ENCODE results near the gene TLX1.

TLX1 gene

GRCh38 chr10:101089520-101090299, 41.4 kb upstream of the TLX1 start:
- H3K4me2 ChIP-seq (ENCODE audit: low read length) = no peak overlapping the region
- H3K9me3 ChIP-seq (ENCODE audit: insufficient read depth, low read length) = no peaks in the 10 kb centered on the region
- H3K36me3 ChIP-seq (replicated peaks; ENCODE audit: low read depth, low read length) = no peaks in the 10 kb centered on the region
- no peak for TF ChIP-seq EZH2phosphoT487 (IDR thresholded peaks at IDR 0.05; ENCODE audit: low read depth)
- TF ChIP-seq, protein P1, sequence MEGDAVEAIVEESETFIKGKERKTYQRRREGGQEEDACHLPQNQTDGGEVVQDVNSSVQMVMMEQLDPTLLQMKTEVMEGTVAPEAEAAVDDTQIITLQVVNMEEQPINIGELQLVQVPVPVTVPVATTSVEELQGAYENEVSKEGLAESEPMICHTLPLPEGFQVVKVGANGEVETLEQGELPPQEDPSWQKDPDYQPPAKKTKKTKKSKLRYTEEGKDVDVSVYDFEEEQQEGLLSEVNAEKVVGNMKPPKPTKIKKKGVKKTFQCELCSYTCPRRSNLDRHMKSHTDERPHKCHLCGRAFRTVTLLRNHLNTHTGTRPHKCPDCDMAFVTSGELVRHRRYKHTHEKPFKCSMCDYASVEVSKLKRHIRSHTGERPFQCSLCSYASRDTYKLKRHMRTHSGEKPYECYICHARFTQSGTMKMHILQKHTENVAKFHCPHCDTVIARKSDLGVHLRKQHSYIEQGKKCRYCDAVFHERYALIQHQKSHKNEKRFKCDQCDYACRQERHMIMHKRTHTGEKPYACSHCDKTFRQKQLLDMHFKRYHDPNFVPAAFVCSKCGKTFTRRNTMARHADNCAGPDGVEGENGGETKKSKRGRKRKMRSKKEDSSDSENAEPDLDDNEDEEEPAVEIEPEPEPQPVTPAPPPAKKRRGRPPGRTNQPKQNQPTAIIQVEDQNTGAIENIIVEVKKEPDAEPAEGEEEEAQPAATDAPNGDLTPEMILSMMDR (IDR thresholded peaks at IDR 0.05; ENCODE audit: low read depth, low read length) = no peak
- no peak overlapping the region for H3K27ac ChIP-seq (ENCODE audit: low read length)
- no peak overlapping the region for H3K9ac ChIP-seq (ENCODE audit: low read length)
- no peaks in the 10 kb centered on the region for H3K4me1 ChIP-seq (ENCODE audit: low read length)
- no peaks in the 10 kb centered on the region for H4K20me1 ChIP-seq (ENCODE audit: insufficient read depth, low read length)
- no peaks in the 10 kb centered on the region for H3K79me2 ChIP-seq (ENCODE audit: low read length)
- no peak overlapping the region for H3K4me3 ChIP-seq (ENCODE audit: low read length)
- H3K27me3 ChIP-seq (ENCODE audit: low read depth, low read length) = peaks cover 17% of the 10 kb centered on the region
- H2AFZ ChIP-seq (ENCODE audit: low read depth, low read length) = no peak overlapping the region

GRCh38 chr10:101090597-101090996, 40.5 kb upstream of the TLX1 start:
- Histone ChIP-seq H3K27ac (ENCODE audit: low read length) (no peak overlapping the region), H4K20me1 (ENCODE audit: insufficient read depth, low read length) (no peaks in the 10 kb centered on the region), H3K4me2 (ENCODE audit: low read length) (no peak overlapping the region), H3K27me3 (ENCODE audit: low read depth, low read length) (peaks cover 15% of the 10 kb centered on the region), H3K9ac (ENCODE audit: low read length) (no peak overlapping the region), H3K9me3 (ENCODE audit: insufficient read depth, low read length) (no peaks in the 10 kb centered on the region), H3K79me2 (ENCODE audit: low read length) (no peaks in the 10 kb centered on the region), H3K4me3 (ENCODE audit: low read length) (no peak overlapping the region), H2AFZ (ENCODE audit: low read depth, low read length) (no peak overlapping the region), H3K36me3 (replicated peaks; ENCODE audit: low read depth, low read length) (no peaks in the 10 kb centered on the region), H3K4me1 (ENCODE audit: low read length) (peaks cover 2% of the 10 kb centered on the region; the same call in 1 of the 2 replicates)
- TF ChIP-seq EZH2phosphoT487 (IDR thresholded peaks at IDR 0.05; ENCODE audit: low read depth) = no peak
- TF ChIP-seq, protein P1 (IDR thresholded peaks at IDR 0.05; ENCODE audit: low read depth, low read length) = no peak

DNA sequence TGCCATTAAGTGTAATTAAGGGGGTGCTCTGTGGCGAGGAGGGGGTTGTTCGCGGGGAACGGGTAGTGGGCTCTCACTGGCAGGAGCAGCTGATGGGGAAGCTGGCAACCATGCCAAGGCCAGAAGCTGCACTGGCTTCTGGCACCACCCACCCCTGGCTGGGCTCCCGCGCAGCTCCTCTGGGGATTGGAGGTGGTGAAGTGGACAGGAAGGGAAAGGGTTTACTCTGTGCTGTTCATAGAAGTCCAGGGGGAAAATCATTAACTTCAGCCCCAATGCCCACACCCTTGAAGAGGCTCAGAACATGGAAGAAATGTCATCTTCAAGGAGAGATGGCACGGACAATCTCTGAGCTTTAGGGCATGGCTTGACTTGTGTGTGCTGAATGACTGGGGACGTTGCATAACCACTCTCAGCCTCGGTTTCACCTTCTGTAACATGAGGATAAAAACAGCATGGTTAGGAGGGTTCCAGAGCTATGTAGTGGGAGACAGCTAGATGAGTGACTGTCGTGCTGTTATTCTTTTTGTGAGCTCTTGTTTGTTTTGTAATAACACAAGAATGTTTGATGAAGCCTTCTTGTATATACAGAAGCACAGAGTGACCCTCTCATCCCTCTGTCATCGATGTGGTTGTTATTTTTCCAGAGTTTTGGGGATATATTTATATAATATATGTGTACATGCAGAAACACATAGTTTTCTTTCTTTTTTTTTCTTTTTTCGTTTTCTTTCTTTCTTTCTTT, 39.4 kb upstream of the TLX1 start:
- Histone ChIP-seq H3K36me3 (replicated peaks; ENCODE audit: low read depth, low read length) (no peaks in the 10 kb centered on the region), H3K27ac (ENCODE audit: low read length) (no peak overlapping the region), H3K79me2 (ENCODE audit: low read length) (no peaks in the 10 kb centered on the region), H3K9ac (ENCODE audit: low read length) (no peak overlapping the region), H3K9me3 (ENCODE audit: insufficient read depth, low read length) (no peaks in the 10 kb centered on the region), H3K4me3 (ENCODE audit: low read length) (no peak overlapping the region), H4K20me1 (ENCODE audit: insufficient read depth, low read length) (no peaks in the 10 kb centered on the region), H3K4me2 (ENCODE audit: low read length) (no peak overlapping the region), H3K4me1 (ENCODE audit: low read length) (peaks cover 2% of the 10 kb centered on the region; the same call in 1 of the 2 replicates), H3K27me3 (ENCODE audit: low read depth, low read length) (peaks cover 9% of the 10 kb centered on the region; the same call in 1 of the 2 replicates), H2AFZ (ENCODE audit: low read depth, low read length) (no peak overlapping the region)
- no peak for TF ChIP-seq EZH2phosphoT487 (IDR thresholded peaks at IDR 0.05; ENCODE audit: low read depth)
- TF ChIP-seq, protein P1 (IDR thresholded peaks at IDR 0.05; ENCODE audit: low read depth, low read length) = no peak

DNA sequence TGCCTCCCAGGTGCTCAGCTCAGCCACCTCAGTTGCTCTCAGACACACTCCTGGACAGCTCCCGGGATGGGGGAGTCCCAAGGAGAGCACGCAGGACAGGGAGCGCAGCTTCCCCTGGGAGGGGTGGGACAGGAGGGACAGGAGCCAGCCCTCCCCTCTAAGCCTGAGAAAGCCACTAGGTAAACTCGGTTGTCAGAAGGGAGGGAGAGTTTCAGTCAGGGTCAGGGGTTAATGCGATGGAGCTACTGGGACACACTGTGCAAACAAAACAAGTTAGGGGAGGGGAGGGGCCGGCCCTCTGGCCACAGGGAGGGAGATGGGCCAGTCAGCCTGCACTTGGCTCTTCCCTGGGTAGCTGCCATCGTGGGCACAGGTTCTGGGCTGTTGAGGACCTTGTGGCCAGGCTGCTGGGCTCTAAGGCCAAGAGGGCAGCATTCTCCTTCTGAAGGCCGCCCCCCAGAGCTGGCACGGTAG, 38.2 kb upstream of the TLX1 start:
- H3K4me2 ChIP-seq (ENCODE audit: low read length) = no peak overlapping the region
- H3K4me1 ChIP-seq (ENCODE audit: low read length) = peaks cover 2% of the 10 kb centered on the region; the same call in 1 of the 2 replicates
- no peaks in the 10 kb centered on the region for H3K79me2 ChIP-seq (ENCODE audit: low read length)
- no peaks in the 10 kb centered on the region for H3K36me3 ChIP-seq (replicated peaks; ENCODE audit: low read depth, low read length)
- no peaks in the 10 kb centered on the region for H4K20me1 ChIP-seq (ENCODE audit: insufficient read depth, low read length)
- peaks cover 9% of the 10 kb centered on the region; the same call in 1 of the 2 replicates for H3K27me3 ChIP-seq (ENCODE audit: low read depth, low read length)
- no peak overlapping the region for H3K9ac ChIP-seq (ENCODE audit: low read length)
- no peak overlapping the region for H3K4me3 ChIP-seq (ENCODE audit: low read length)
- H2AFZ ChIP-seq (ENCODE audit: low read depth, low read length) = no peak overlapping the region
- H3K27ac ChIP-seq (ENCODE audit: low read length) = no peak overlapping the region
- H3K9me3 ChIP-seq (ENCODE audit: insufficient read depth, low read length) = no peaks in the 10 kb centered on the region
- no peak for TF ChIP-seq EZH2phosphoT487 (IDR thresholded peaks at IDR 0.05; ENCODE audit: low read depth)
- TF ChIP-seq, protein P1 (IDR thresholded peaks at IDR 0.05; ENCODE audit: low read depth, low read length) = no peak

All from OCI-LY3 (cell line).